Putamen (tissue), 1 donor: ENCODE results near the gene UNG.
A peak's percentile ranks its signal among the peaks of the same experiment; 100 is the strongest.
"Not testable (repeated sequence)": the region's sequence is repeated elsewhere in the genome, so short reads cannot be mapped to it uniquely, and the experiment has no call there.

ENCODE experiments used
- DNase-seq: peaks from one replicate; pipeline ENCODE4 v3.0.0-alpha.2; 2016; ENCODE audit warnings: low spot score

The UNG gene

DNA sequence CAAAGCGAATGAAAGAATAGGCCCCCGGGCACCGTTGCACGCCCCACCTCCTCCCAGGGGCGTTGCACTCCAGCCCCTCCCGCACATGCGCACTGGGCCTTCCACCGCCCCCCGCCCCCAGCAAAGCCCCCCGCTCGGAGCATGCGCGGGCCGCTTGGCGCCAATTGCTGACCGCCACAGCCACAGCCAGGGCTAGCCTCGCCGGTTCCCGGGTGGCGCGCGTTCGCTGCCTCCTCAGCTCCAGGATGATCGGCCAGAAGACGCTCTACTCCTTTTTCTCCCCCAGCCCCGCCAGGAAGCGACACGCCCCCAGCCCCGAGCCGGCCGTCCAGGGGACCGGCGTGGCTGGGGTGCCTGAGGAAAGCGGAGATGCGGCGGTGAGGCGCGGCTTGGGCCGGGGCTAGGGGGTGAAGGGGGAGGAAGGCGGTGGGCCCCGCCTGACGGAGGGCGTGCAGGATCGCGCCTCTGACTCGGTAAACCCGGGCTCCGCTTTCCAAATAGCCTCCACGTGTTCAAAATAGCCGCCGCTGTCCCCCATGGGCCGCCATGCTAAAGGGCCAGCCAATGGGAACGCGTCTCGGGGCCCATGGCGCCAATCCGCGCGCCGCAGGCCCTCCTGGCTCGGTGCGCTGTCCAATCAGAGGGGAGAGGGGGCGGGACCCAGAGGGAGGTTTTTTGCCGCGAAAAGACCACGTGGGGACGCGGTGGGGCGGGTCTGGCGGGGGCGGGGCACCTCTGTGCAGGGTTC, at the start of gene UNG:
Gene UNG, plus strand, starts transcription at position 163 of the 748 bp plus-strand sequence. Its CDS starts 83 bp downstream, at position 246.
- DNase-seq = peak; percentile 96

DNA sequence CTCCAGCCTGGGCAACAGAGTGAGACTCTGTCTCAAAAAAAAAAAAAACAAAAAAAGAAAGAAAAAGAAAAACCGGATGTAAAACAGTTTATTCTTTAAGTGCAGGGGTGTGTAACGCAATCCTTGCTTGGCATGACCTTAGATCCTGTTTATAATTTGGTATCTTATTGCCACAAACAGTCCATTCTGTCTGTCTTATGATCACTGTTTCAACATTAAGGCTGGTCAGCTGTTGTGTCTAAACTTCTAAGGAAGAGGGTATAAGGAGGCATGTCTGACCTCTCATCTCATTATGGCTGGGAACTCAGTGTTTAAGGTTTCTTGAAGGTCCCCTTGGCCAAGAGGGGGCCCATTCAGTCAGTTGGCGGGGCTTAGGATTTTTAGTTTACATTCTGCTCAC, 48.7 kb upstream of the UNG start:
- not testable (repeated sequence) for DNase-seq

DNA sequence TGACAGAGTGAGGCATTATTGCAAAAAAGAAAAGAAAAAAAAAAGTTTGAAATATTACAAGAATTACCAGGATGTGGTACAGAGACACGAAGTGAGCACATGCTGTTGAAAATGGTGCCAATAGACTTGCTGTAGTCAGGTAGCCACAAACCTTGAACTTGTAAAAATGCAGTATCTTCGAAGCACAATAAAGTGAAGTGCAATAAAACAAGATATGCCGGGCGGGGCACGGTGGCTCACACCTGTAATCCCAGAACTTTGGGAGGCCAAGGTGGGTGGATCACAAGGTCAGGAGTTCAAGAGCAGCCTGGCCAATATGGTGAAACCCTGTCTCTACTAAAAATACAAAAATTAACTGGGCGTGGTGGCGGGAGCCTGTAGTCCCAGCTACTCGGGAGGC, 47.6 kb upstream of the UNG start:
- not testable (repeated sequence) for DNase-seq

DNA sequence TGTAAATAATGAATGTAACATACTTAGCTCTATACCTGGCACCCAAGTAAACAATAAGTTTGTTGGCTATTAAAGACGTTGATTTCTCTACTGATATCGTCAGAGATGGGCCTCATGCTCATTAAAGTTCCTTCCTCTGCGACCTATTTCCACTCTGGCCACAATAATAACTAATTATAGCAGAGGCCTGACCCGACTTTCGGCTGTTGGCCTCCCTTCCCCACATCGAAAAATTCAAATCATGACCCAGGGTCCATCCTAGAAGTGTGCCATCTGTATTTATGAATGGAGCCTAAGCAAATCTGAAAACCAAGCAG, 45.3 kb upstream of the UNG start:
- no peak for DNase-seq

DNA sequence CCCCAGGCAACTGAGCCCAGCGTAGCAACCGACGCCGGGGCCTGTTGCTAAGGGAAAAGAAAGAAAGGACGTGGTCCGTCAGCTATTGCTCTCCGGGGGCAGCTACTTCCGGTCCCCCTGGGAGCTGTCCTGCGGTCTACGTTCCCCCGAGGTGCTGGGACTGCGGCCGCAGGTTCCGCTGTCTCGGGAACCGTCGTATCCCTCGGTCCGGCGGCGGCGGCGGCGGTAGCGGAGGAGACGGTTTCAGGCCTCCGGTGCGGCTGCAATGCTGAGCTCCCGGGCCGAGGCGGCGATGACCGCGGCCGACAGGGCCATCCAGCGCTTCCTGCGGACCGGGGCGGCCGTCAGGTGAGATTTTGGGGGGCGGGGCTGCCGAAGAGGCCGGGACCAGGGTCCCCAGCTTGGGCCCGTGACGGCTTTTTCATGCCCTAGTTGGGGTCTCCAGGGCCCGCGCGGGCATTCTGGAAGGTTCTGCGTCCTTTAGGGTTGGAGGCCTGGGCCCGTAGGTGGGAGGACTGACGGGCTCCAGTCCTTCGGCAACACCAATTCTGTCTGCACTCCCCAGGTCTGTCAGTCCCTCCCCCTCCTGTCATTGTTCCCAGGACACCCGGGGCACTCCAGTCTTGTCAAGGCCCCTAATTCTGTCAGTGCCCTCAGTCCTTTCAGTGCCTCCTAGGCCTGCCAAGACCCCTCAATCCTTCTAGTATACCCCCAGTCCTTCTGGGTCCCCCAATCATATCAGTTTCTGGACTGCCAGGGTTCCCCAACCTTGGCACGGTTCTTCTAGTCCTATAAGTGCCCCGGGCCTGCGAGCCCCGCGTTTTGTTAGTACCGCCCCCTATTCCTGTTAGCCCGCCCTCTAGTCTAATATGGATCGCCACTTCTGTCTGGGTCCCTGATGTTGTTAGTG, 44.7 kb upstream of the UNG start, which contains the start of gene USP30:
Gene USP30, plus strand, starts transcription at position 163 of the 910 bp plus-strand sequence. Its CDS starts 103 bp downstream, at position 266.
- peak; percentile 88 for DNase-seq

DNA sequence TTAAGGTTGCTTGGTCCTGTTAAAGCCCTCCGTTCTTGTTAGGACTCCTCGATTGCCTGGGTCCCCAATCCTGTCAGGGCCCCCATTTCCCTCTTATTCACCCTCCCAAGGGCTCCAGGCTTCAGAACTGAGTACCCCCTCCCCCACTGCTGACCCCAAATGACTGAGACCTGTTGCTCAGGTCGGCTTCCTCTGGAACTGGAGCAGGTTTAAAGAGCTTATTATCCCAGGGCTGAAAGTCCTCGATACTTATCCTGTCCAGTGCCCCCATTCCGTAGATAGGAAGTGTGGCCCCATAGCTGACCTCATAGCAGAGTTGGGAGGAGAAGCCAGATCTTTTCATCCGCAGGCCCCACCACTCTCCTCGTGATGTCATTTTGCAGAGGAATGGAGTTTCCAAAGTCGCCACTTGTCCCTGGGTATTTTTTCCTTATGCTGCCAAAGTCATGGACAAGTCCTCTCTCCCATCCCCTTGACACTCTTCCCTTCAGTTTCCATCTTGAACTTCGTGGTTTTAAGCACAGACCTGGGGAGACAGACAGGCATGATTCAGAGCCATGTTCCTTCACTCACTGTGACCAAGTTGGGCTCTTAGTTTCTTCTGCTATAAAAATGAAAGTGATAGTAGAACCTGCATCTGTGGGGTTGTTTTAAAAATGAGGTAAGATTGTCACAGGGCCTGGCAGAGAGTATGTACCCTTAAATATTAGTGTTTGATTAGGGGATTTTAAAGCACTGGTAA, 43.8 kb upstream of the UNG start:
- DNase-seq = no peak

DNA sequence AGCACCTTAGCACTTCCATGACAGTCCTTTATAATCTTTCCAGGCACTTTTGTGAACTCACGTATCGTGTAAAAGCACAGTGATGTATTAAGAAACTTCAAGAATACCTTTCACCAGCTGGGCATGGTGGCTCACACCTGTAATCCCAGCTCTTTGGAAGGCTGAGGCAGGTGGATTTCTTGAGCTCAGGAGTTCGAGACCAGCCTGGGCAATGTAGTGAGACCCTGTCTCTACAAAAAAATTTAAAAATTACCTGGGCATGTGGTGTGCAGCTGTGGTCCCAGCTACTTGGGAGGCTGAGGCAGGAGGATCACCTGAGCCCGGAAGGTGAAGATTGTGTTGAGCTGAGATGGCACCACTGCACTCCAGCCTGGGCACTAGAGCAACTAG, 43.3 kb upstream of the UNG start:
- DNase-seq = not testable (repeated sequence)

DNA sequence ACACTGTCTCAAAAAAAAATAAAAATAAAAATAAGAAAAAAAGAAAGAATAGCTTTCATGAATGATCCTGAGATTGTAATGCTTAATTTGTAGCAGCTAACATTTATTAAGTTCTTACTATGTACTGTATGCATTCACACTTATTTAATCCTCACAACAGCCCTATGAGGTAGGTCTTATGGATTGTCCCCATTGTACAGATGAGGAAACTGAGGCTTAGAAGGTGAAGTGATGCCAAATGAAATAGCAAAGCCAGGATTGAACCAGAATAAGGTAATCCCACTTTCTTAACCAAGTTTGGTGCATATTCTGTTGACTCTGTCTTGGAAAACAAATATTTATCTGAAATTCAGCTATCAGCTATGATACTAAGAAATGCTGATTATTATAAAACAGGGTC, 42.9 kb upstream of the UNG start:
- DNase-seq = no peak

DNA sequence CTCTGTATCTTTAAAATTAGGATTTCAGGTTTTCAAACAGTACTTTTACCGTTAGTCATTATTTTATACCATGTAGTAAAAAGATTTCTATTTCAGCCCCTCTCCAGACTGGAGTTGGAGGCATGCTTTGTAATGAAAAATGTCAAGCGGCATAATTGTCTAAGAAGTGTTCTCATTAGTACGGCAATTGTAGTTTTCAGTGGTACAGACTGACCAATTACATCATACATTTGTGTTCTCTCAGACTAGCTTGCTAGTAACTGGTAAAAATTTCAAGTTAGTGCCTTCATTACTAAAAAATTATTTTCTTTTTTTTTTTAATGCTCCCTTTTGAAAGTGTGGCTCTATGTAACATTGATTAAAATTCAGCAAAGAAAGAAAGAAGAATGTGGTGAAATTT, 40.5 kb upstream of the UNG start:
- DNase-seq = peak; percentile 58

DNA sequence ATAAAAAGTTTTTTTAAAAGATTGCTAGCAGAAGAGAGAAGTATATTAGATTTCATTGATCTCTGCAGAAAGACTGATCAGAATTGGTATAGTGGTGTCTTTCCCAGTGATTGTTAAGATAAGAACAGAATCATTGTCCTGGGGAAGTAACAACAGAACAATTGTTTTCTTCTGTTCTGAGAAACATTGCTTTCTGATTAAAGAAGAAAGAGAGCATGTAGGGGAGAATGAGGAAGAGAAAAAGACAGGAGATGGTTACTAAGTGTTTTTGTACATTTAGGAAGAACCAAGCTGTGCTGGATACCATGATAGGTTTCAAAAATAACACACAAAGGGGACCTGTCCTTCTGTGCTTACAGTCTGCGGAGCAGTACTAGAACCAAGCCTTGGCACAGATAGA, 40.0 kb upstream of the UNG start:
- peak; percentile 65 for DNase-seq

DNA sequence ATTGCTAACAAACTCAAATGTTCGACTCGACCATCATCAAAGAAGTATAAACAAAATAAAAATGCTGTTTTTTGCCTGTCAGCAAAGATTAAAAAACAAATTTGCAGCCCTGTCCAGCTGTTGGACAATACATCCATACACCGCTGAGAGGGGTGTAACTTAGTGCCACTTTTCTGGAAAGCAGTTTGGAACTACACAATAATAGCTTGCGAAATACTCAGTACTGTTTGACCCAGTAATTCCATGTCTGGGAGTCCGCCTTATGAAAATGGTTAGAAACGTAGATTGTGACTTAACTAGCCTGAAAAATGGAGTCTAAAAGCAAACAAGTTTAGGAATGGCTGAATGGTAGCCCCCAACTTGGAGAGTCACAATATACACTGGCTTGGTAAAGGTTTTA, 38.6 kb upstream of the UNG start:
- no peak for DNase-seq

DNA sequence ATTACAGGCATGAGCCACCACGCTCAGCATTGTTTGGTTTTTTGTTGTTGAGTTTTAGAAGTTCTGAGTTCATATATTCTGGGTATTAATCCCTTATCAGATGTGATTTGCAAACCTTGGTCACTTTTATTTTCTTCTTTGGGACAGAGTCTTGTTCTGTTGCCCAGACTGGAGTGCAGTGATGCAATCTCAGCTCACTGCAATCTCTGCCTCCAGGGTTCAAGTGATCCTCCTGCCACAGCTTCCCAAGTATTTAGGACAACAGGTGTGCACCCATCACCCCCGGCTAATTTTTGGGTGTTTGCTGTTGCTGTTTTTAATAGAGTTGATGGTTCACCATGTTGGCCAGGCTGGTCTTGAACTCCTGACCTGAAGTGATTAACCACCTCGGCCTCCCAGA, 33.3 kb upstream of the UNG start:
- DNase-seq = no peak

DNA sequence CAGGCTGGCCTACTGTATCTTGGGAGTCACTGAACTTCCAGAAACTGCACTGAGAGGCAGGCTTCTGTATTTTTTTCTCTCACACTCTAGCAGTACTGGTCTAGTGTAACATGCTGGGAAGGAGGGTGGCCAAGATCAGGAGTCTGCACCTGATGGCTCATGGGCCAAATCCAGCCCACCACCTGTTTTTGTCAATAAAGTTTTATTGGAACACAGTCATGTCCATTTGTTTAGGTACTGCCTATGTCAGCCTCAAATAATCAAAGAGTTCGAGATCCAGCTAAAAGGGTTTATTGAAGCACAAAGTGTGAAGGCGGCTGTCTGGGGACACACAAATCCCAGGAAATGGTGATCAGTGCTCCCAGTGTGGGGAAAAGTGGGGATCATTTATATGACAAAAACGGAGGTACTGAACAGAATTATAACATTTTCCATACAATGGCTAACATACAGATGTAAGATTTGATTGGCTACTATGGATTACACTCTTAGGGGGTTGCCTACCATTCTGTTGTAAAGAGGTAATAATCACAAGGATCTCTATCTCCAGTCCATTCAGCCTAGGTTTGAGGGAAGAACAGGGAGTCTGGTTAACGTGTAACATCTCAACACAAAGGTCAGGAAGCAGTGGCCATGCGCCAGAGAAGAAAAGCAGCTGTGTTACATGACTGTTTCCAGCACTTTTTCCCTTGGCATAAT, 32.1 kb upstream of the UNG start:
- no peak for DNase-seq

DNA sequence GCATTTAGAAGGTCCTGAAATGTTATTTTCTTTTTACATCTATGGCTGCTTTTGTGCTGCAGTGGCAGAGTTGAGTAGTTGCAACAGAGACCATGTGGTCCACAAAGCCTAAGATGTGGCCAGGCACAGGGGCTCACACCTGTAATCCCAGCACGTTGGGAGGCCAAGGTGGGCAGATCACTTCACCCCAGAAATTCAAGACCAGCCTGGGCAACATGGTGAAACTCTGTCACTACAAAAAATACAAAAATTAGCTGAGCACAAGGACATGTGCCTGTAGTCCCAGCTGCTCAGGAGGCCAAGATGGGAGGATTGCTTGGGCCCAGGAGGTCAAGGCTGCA, 31.6 kb upstream of the UNG start:
- no peak for DNase-seq

DNA sequence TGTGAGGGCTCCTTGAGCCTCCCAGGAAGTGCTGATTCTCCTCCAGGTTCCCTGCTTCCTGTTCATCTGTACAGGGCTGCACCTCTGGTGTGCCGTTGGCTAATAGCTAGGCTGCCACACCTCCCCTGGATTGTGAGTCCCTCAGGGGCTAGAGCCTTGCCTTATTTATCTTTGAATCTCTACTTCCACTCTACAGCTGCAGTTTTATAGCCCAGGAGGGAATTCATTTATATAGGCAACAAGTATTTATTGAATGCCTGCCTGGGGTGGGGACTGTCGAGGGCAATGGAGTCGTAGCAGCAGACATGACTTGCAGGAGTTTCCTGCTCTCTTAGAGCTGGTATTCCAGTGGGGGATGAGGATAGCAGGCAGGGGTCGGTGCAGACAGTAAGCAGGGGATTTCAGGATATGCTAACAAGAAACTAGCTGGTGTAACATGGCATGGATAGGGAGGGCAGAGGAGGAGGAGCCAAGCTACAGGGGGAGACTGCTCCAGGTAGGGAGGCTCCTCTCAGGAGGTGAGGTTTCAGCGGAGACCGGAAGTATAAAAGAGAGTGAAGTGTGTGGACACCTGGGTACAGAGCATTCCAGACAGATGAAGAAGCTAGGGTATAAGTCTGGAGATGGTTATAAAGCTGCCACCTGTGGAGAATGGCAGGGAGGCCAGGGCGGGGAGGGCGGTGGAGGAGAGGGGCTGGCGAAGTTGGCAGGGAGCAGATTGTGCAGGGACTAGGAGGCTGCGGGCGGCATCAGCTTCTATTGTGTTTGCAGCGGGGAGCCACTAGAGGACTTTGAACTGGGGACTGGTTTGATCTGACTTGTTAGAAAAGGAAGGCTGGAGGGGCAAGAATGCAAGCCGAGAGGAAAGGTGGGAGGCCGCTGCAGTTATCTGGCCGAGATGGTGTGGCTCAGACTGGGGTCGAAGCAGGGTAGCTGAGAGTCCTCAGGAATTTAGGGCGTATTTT, 27.8 kb upstream of the UNG start:
- no peak for DNase-seq

DNA sequence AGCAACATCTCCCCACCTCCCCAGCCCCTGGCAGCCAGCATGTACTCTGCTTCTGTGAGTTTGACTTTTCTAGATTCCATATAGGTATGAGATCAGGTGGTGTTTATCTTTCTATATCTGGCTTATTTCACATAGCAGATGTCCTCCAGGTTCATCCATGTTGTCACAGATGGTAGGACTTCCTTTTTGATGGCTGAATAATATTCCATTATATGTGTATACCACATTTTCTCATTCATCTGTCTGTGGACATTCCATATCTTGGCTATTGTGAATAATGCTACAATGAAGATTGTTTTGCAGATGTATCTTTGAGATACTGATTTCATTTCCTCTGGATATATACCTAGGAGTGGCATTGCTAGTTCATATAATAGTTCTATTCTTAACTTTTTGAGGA, 22.5 kb upstream of the UNG start:
- no peak for DNase-seq

DNA sequence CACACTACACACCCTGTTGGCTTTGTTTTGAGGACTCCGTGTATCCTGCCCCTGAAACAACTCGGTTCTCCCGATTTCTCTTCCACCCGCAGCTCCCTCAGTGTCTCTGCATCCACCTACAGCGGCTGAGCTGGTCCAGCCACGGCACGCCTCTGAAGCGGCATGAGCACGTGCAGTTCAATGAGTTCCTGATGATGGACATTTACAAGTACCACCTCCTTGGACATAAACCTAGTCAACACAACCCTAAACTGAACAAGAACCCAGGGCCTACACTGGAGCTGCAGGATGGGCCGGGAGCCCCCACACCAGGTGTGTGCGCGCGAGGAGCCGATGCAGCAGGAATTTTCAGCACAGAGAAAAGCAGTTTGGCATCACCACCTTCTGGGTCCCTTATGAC, 14.6 kb upstream of the UNG start:
- DNase-seq = no peak

DNA sequence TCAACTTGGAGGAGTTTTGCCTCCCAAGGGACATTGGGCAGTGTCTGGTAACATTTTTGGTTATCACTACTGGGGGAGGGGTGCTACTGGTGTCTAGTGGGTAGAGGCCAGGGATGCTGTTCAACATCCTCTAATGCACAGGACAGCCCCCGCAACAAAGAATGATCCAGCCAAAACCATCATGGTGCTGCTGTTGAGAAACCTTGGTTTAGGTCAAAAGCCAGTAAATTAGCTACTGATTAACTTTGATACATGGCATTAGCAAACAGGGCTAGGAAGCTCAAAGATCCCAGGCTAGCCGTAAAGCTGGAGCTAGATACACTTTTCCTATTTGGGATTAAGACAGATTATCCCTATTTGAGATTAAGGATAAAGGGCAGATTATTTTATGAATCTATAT, 13.0 kb upstream of the UNG start:
- DNase-seq = no peak

DNA sequence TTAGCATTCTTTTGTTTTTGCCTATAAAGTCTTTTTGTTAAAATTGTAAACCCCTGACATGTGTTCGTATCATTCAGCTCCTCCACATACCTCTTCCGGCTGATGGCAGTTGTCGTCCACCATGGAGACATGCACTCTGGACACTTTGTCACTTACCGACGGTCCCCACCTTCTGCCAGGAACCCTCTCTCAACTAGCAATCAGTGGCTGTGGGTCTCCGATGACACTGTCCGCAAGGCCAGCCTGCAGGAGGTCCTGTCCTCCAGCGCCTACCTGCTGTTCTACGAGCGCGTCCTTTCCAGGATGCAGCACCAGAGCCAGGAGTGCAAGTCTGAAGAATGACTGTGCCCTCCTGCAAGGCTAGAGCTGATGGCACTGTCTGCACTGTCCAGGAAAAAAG, 11.8 kb upstream of the UNG start:
- no peak for DNase-seq

DNA sequence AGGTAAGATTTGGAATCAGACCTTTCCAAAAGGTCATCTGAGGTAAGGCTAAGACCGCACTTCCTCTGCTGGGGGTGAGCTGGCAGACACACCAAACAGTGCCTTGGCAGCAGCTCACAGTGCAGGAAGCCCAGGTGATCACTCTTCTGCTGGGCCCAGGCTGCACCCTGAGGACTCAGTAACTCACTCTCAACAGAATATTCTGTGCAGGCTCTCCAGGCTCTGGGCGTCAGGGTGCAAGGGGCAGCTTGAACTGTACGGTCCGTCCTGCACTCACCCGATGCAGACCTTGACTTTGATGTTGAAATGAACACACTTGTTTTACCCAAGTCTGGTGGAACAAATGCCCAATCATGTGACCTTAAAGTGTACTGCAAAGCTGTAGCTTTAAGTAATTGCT, 10.1 kb upstream of the UNG start:
- no peak for DNase-seq

DNA sequence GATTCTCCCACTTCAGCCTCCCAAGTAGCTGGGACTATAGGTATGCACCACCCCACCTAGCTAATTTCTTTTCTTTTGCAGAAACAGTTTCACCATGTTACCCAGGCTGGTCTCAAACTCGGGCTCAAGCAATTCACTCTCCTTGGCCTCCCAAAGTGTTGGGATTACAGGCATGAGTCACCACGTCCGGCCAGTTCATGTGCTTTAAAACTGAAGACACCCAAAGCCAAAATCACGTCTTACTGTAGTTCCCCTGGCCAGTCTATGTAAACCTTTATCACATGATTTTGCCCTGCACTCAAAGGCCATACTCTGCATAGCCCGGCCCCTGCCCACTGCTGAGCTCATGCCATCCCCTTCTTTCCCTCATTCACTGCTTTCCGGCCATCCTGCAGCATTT, 8.6 kb upstream of the UNG start:
- DNase-seq = no peak
